ENCODE results near the gene ANKRD13D. TPM values are rescaled to one million over a fixed set of nuclear protein-coding genes. Genes with fewer than 3 reads are reported as not detected.

Gene ANKRD13D
- polyA plus RNA-seq, 1 donor from 2014 or later, result 93.5 TPM

DNA sequence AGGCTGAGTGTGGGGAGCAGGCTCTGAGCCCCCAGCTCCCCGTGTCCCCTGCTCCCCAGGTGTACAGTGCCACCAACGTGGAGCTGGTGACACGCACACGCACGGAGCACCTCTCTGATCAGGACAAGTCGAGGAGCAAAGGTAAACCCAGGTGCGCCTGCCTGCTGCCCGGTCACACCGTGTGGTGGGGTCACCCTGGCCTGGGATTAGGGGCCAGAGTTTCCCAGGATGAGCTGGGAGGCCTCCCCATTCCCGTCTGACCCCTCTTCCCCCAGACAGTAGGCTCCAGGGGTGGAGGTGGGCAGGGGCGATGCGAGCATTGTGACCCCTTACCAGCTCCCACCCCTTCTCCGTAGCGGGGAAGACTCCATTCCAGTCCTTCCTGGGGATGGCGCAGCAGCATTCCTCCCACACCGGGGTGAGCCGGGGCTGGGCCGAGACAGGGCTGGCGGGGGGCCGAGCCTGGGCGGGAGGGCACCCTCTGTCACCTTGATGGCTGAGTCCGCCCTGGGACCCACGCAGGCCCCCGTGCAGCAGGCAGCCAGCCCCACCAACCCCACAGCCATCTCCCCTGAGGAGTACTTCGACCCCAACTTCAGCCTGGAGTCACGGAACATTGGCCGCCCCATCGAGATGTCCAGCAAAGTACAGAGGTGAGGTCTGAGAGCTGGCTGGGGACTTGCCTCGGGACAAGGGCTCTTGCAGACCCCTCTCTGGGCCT, 10.5 kb downstream of the ANKRD13D start:
- no peaks in the 10 kb centered on the region for H3K9me2 ChIP-seq (ENCODE audit: insufficient read depth, low read length)
- H3K9me3 ChIP-seq (ENCODE audit: low read length), result no peaks in the 10 kb centered on the region
- H3K36me3 ChIP-seq (ENCODE audit: insufficient read depth, low read length), result peaks cover 4% of the 10 kb centered on the region
- no peak overlapping the region for H3K9ac ChIP-seq (ENCODE audit: low read length)
- no peaks in the 10 kb centered on the region for H4K20me1 ChIP-seq (ENCODE audit: insufficient read depth)
- H3K27ac ChIP-seq (ENCODE audit: low read length), result no peak overlapping the region
- TF ChIP-seq SMC3 (conservative IDR thresholded peaks at IDR 0.05; ENCODE audit: poor library complexity), result no peak
- no peak for TF ChIP-seq RAD21 (conservative IDR thresholded peaks at IDR 0.05)
- TF ChIP-seq, protein P1, sequence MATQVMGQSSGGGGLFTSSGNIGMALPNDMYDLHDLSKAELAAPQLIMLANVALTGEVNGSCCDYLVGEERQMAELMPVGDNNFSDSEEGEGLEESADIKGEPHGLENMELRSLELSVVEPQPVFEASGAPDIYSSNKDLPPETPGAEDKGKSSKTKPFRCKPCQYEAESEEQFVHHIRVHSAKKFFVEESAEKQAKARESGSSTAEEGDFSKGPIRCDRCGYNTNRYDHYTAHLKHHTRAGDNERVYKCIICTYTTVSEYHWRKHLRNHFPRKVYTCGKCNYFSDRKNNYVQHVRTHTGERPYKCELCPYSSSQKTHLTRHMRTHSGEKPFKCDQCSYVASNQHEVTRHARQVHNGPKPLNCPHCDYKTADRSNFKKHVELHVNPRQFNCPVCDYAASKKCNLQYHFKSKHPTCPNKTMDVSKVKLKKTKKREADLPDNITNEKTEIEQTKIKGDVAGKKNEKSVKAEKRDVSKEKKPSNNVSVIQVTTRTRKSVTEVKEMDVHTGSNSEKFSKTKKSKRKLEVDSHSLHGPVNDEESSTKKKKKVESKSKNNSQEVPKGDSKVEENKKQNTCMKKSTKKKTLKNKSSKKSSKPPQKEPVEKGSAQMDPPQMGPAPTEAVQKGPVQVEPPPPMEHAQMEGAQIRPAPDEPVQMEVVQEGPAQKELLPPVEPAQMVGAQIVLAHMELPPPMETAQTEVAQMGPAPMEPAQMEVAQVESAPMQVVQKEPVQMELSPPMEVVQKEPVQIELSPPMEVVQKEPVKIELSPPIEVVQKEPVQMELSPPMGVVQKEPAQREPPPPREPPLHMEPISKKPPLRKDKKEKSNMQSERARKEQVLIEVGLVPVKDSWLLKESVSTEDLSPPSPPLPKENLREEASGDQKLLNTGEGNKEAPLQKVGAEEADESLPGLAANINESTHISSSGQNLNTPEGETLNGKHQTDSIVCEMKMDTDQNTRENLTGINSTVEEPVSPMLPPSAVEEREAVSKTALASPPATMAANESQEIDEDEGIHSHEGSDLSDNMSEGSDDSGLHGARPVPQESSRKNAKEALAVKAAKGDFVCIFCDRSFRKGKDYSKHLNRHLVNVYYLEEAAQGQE (IDR thresholded peaks at IDR 0.05; ENCODE audit: borderline replicate concordance), result no peak
- no peak for TF ChIP-seq EZH2 (IDR thresholded peaks at IDR 0.05; ENCODE audit: borderline replicate concordance, insufficient read depth, low read length, poor library complexity, severe bottlenecking)
- TF ChIP-seq EP300 (conservative IDR thresholded peaks at IDR 0.05; ENCODE audit: poor library complexity, severe bottlenecking), result no peak
- TF ChIP-seq TAF1 (IDR thresholded peaks at IDR 0.05; ENCODE audit: low read depth), result no peak
- no peak for TF ChIP-seq MXI1 (conservative IDR thresholded peaks at IDR 0.05; ENCODE audit: poor library complexity, severe bottlenecking)
- TF ChIP-seq POLR2AphosphoS5 (IDR thresholded peaks at IDR 0.05), result no peak
- TF ChIP-seq, protein P2, sequence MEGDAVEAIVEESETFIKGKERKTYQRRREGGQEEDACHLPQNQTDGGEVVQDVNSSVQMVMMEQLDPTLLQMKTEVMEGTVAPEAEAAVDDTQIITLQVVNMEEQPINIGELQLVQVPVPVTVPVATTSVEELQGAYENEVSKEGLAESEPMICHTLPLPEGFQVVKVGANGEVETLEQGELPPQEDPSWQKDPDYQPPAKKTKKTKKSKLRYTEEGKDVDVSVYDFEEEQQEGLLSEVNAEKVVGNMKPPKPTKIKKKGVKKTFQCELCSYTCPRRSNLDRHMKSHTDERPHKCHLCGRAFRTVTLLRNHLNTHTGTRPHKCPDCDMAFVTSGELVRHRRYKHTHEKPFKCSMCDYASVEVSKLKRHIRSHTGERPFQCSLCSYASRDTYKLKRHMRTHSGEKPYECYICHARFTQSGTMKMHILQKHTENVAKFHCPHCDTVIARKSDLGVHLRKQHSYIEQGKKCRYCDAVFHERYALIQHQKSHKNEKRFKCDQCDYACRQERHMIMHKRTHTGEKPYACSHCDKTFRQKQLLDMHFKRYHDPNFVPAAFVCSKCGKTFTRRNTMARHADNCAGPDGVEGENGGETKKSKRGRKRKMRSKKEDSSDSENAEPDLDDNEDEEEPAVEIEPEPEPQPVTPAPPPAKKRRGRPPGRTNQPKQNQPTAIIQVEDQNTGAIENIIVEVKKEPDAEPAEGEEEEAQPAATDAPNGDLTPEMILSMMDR (IDR thresholded peaks at IDR 0.05; ENCODE audit: poor library complexity, severe bottlenecking), result no peak
- H2AFZ ChIP-seq (ENCODE audit: low read depth, low read length), result no peak overlapping the region
- no peaks in the 10 kb centered on the region for H3K79me2 ChIP-seq (replicated peaks; ENCODE audit: insufficient read depth, low read length)
- H3K4me3 ChIP-seq (ENCODE audit: low read length), result no peak overlapping the region
- H3F3A ChIP-seq (ENCODE audit: insufficient read depth, low read length, poor library complexity, severe bottlenecking), result no peaks in the 10 kb centered on the region
- no peak overlapping the region for H3K4me2 ChIP-seq (ENCODE audit: low read length)
- H3K27me3 ChIP-seq (ENCODE audit: insufficient read depth, low read depth, low read length), result peaks cover 17% of the 10 kb centered on the region

DNA sequence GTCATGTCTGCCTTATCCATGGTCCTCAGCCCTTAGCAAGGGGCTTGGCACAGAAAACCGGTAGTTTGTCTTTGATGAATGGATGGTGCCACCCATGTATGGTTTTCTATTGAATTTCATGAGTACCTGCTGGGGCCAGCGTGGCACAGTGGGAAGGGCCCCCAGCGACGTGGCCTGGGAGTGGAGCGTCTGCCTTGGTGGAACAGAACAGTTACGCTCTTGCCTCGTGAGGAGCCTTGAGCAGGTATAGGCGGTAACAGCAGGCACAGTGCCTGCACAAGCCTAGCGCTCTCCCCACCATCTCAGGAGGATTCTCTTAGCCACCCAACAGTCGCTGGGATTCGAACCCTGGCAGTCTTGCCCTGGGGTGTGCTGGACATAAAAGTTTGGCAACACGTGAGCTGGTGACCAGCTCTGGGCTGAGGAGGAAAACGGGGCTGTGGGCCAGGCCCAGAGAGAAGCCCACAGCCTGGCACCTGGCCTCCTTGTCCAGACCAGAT, 11.2 kb downstream of the ANKRD13D start:
- Histone ChIP-seq H4K20me1 (ENCODE audit: insufficient read depth) (no peaks in the 10 kb centered on the region), H3K4me2 (ENCODE audit: low read length) (no peak overlapping the region), H3K27ac (ENCODE audit: low read length) (no peak overlapping the region), H2AFZ (ENCODE audit: low read depth, low read length) (no peak overlapping the region), H3K27me3 (ENCODE audit: insufficient read depth, low read depth, low read length) (peaks cover 17% of the 10 kb centered on the region), H3K9me2 (ENCODE audit: insufficient read depth, low read length) (no peaks in the 10 kb centered on the region), H3K9me3 (ENCODE audit: low read length) (no peaks in the 10 kb centered on the region), H3F3A (ENCODE audit: insufficient read depth, low read length, poor library complexity, severe bottlenecking) (no peaks in the 10 kb centered on the region), H3K36me3 (ENCODE audit: insufficient read depth, low read length) (peaks cover 4% of the 10 kb centered on the region), H3K9ac (ENCODE audit: low read length) (no peak overlapping the region), H3K79me2 (replicated peaks; ENCODE audit: insufficient read depth, low read length) (no peaks in the 10 kb centered on the region), H3K4me3 (ENCODE audit: low read length) (no peak overlapping the region)
- TF ChIP-seq SMC3 (conservative IDR thresholded peaks at IDR 0.05; ENCODE audit: poor library complexity) (no peak), TAF1 (IDR thresholded peaks at IDR 0.05; ENCODE audit: low read depth) (no peak), POLR2AphosphoS5 (IDR thresholded peaks at IDR 0.05) (no peak), EZH2 (IDR thresholded peaks at IDR 0.05; ENCODE audit: borderline replicate concordance, insufficient read depth, low read length, poor library complexity, severe bottlenecking) (no peak), EP300 (conservative IDR thresholded peaks at IDR 0.05; ENCODE audit: poor library complexity, severe bottlenecking) (no peak), RAD21 (conservative IDR thresholded peaks at IDR 0.05) (no peak), MXI1 (conservative IDR thresholded peaks at IDR 0.05; ENCODE audit: poor library complexity, severe bottlenecking) (no peak)
- TF ChIP-seq, protein P2 (IDR thresholded peaks at IDR 0.05; ENCODE audit: poor library complexity, severe bottlenecking), result no peak
- TF ChIP-seq, protein P1 (IDR thresholded peaks at IDR 0.05; ENCODE audit: borderline replicate concordance), result no peak

All from neural cell (in vitro differentiated cells).